ENCODE data around the gene OTULINL.

GRCh38 chr5:14582797-14583137 lies 1.2 kb downstream of the OTULINL start:
- TF ChIP-seq CTCF (tag by site-specific recombination; IDR thresholded peaks at IDR 0.05) (peak; percentile 46; the same call in 1 of the 2 replicates), ZNF624 (tag by site-specific recombination; IDR thresholded peaks at IDR 0.05) (no peak), ZNF146 (tag by site-specific recombination; IDR thresholded peaks at IDR 0.05) (no peak), PBX3 (CRISPR knock-in tag; IDR thresholded peaks at IDR 0.05) (no peak), KLF7 (tag by site-specific recombination; IDR thresholded peaks at IDR 0.05; ENCODE audit: borderline replicate concordance) (no peak), PATZ1 (tag by site-specific recombination; IDR thresholded peaks at IDR 0.05) (no peak)
